Coronary artery (tissue), 2 donors: ENCODE results near the gene PCDHGC4.

Experiments used
- DNase-seq: peaks from one replicate; pipeline ENCODE4 v3.0.0-alpha.2; 2017; ENCODE audit warnings: low spot score
- H3K27ac ChIP-seq, 2 donors: fragments of 200-600 bp; sonication (generic); one replicate each; pipeline ENCODE4 v1.5.1; 2016 to 2019
- H3K4me3 ChIP-seq: fragments of 200-600 bp; sonication (generic); 2 replicates; pipeline ENCODE4 v1.5.1; 2016; ENCODE audit warnings: mild to moderate bottlenecking, moderate library complexity
- CTCF ChIP-seq: fragments of 200-600 bp; sonication (generic); IDR thresholded peaks from one replicate; pipeline ENCODE4 v1.5.1; 2019; ENCODE audit warnings: antibody characterized with exemption

PCDHGC4 gene

GRCh38 chr5:141489841-141490240, 5.0 kb downstream of the PCDHGC4 start:
- peak overlapping the region in 1 of 2 donors; percentile 17 for H3K27ac ChIP-seq
- peak; percentile 43 for DNase-seq
- H3K4me3 ChIP-seq = no peak overlapping the region
- no peak for TF ChIP-seq CTCF

- DNase-seq = peak; percentile 47
- no peak for TF ChIP-seq CTCF
- Histone ChIP-seq H3K27ac (no peak overlapping the region), H3K4me3 (no peak overlapping the region)
Observed at GRCh38 chr5:141490271-141490670, 5.4 kb downstream of the PCDHGC4 start.

GRCh38 chr5:141490771-141491170, 5.9 kb downstream of the PCDHGC4 start:
- H3K4me3 ChIP-seq = no peak overlapping the region
- TF ChIP-seq CTCF = no peak

GRCh38 chr5:141491323-141492167, 6.7 kb downstream of the PCDHGC4 start:
- peak; percentile 60 for DNase-seq
- Histone ChIP-seq H3K4me3 (peak overlapping the region; percentile 25), H3K27ac (no peak overlapping the region)
- no peak for TF ChIP-seq CTCF

More at GRCh38 chr5:141490771-141491170, 5.9 kb downstream of the PCDHGC4 start:
- H3K27ac ChIP-seq = no peak overlapping the region
- DNase-seq = peak; percentile 65

- Histone ChIP-seq H3K27ac (no peak overlapping the region), H3K4me3 (peak overlapping the region; percentile 25)
- peak; percentile 72 for DNase-seq
- no peak for TF ChIP-seq CTCF
Observed at GRCh38 chr5:141492168-141492885, 7.5 kb downstream of the PCDHGC4 start.

- DNase-seq = peak; percentile 73
- Histone ChIP-seq H3K27ac (peak overlapping the region in 1 of 2 donors; percentile 60), H3K4me3 (peak overlapping the region; percentile 19)
- no peak for TF ChIP-seq CTCF
Observed at GRCh38 chr5:141493500-141494422, 8.9 kb downstream of the PCDHGC4 start.
